Stimulated activated CD4-positive, alpha-beta T cell treated with anti-CD3 and anti-CD28 coated beads, Interleukin-1b, Interleukin-23, amount 100 ng/mL, for 24 hours (primary cell): ENCODE results near the gene ALX4.
A peak's percentile ranks its signal among the peaks of the same experiment; 100 is the strongest.

Experiments
- DNase-seq, 4 experiments: peaks; one replicate each; pipeline ENCODE4 v3.0.0-alpha.2; 2020; ENCODE audit warnings: low read depth in 4 of 4, low spot score in 1 of 4

Gene ALX4

DNA sequence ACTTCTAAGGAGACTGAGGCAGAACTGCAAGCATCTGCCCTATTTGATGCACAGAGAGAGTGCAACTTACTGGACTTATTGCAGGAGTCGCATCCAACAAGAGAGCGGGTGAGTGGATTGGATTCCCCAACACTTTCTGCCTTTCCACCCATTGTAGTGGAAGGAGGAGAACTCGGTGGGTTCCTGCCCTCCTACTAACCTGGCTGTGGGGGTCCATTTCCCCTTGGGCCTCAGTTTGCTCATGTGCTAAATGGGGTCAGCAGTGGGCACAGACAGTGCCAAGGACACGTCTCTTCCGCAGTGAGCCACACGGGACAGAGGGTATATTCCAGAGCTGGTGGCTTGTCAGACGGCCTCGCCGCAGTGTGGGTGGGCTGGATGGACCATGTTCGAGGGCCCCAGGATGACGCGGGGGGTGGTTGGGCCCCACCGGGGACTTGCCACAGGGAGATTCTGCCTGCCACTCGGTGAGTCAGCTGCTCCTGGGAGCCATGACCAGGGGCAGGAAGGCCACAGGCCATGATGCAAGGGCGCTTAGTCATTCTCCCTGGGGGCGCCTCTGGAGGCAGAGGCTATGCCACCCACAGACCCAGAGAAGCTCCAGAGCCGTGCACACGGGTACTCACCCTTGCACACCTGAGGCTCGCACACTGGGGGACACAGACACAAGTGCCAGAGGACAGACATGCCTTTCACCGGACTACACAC lies 8.2 kb downstream of the ALX4 start:
- no peak for DNase-seq

GRCh38 chr11:44300844-44301563 lies 8.9 kb downstream of the ALX4 start:
- no peak for DNase-seq

- DNase-seq: no peak
These were observed 11.1 kb downstream of the ALX4 start for GRCh38 chr11:44298862-44299261.

DNA sequence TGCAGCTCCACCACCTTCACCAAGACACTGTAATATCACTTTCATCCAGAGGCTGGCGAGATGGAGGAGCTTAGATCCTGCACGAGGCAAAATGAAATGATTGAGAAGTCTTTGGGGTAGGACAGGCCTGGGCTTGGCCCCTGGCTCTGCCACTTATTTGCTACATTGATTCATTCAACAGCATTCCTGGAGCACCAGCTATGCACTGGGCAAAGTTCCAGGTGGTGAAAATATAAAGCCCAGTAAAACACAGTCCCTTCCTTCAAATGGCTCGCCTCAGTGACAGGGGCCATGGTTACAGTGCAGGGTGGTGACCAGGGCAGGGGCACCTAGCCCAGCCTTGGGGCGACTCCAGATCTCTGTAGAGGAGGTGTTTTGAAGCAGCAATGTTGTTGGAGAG lies 19.7 kb downstream of the ALX4 start:
- DNase-seq: no peak

GRCh38 chr11:44288133-44288526 lies 21.8 kb downstream of the ALX4 start:
- no peak for DNase-seq

DNA sequence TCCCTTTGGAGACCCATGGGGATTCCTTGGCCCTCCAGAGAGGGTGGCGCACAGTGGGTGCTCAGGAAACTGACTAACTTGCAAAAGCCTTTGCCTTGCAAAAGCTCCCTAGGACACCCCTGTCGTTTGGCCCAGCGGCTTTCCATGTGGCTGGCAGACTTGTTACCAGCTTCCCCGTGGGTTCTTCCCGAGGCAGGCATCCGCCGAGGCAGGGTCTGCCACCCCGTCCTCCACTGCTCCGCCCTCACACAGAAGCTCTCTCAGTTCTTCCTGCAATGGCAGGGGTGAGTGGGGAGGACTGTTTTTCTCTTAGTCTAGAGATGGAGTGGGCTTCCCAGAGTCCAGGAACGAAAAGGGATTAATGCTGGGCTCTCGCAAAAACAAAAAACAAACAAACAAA lies 23.0 kb downstream of the ALX4 start:
- no peak for DNase-seq

DNA sequence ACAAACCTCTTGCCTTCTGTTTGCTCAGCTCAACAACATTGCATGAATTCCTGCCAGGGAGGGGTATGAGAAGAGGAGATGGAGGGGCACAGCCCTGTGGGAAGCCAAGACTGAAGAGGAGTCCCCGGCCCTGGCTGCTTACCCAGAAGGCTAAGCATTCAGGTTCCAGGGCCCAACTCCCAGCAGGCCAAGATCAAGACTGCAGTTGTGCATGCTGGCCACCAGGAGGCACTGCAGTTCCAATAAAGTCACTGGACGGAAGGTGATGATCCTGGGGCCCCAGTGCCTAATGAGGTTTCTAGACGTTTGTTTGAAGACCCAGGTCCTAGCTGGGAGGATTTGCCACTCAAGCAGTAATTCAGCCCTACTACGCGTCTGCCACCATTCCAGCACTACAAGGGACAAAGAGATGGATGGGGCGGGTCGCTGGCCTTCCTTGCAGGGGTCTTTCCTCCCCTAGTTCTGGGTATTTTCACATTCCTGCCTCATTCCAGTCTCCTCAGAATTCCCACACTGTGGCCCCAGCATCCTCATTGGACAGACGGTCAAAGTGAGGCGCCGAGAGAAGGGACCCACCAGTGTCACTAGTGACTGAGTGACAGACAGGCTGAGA lies 23.6 kb downstream of the ALX4 start:
- peak; percentile 20 to 39 (median 33) for DNase-seq

DNA sequence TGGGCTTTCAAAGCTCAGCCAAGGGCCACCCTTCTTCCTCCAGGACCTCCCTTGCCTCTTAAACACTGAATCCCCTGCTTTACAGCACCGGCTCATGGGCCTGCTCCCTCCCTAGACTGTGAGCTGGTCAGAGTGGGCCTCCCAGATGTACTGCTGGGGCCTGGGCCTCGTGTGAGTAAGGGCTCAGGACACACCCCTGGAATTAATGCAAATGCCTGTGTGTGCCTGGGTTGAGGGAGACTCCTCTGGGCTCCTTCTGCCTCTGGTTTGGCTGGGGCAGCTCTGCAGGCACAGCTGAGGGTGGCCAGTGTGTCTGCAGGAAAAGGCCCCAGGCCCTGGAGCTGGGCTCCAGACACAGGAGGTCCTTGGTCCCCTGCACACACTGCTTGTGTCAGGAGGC lies 24.2 kb downstream of the ALX4 start:
- no peak for DNase-seq

GRCh38 chr11:44282620-44283019 lies 27.3 kb downstream of the ALX4 start:
- no peak for DNase-seq

DNA sequence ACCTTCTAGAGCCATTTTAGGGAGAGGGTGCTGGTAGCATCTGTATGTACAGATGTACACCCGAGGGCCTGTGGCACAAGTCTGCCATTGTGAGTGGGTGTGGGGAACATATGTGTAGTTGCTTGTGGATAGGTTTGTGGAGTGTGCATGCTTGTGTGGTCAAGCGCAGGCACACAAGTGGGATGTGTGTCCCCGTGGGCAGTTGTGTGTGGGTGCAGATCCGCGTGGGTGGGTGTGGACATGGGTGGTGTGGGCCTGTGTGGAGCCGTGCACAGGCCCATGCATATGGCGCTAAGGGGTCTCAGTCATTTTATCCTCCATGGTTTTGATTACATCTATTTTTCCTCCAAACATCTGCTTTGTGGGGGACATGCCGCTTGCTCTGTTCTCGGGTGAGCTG lies 28.8 kb downstream of the ALX4 start:
- DNase-seq: no peak

GRCh38 chr11:44280257-44280656 lies 29.7 kb downstream of the ALX4 start:
- no peak for DNase-seq

DNA sequence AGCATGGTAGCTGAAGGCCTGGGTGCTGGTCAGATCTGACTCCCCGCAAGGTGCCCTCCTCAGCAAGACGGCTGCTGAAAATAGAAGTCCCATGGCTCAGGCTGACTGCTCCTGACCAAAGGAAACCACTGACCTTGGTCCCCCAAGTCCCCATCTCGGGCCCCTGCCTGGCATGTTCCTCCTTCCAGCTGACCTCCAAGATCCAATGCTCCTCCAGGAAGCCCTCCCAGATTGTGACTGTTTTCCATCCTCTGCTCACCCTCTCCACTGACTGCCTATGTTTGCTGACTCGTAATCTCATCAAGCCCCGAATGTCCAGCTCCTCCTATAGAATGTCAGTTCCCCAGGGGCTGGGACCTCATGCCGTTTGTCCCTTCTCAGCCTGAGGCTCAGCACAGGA lies 30.5 kb downstream of the ALX4 start:
- DNase-seq: no peak

GRCh38 chr11:44277196-44278090 lies 32.5 kb downstream of the ALX4 start:
- DNase-seq: no peak

DNA sequence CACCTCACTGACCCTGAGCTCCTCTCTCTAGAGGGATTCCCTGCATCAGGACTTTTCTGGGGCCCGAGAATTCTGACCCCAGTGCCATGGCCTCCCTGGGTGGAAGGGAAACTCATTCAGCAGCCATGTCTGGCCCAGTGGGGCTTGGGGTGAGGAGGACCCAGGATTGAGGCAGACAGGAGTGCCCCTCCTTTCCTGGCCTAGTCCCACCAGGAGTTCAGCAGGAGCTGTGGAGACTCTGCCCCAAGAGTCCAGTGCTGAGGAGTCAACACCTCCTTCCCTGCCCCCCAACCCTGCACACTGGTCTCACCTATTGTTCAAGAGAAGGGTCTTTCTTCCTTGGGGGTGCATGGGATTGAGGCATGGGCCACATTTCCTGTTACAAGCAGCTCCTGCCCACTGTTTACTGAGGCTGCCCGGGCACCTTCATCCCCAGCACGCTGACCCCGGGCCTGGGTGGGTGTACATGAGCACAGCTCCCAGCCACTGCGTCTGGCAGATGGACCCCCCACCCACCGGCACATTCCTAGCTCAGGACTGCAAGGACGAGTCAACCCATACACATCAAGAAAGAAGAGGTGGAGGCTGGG lies 33.9 kb downstream of the ALX4 start:
- no peak for DNase-seq

DNA sequence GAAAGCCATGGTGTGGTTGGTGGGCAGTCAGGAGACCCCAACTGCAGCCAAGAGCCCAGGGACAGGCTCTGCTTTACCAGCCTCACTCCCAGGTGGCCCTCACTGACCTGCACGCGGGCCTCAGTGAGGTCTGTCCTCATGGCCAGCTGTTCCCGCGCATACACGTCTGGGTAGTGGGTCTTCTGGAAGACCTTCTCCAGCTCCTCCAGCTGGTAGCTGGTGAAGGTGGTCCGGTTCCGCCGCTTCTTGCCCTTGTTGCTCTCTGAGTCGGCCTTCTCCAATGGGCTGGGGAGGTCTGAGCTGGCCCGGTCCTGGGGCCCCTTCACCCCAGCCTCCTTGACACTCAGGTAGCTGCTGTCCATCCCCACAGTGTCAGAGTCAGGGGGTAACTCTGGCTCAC lies 34.7 kb downstream of the ALX4 start:
- no peak for DNase-seq

DNA sequence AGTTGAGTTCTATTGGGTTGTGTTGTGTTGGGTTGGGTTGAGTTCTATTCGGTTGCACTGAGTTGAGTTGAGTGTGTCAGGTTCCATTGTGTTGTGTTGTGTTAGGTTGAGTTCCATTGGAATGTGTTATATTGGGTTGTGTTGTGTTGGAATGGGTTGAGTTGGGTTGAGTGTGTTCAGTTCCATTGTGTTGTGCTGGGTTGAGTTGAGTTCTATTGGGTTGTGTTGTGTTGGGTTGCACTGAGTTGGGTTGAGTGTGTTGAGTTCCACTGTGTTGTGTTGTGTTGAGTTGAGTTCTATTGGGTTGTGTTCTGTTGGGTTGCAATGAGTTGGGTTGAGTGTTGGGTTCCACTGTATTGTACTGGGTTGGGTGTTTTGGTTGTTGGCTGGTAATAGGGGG lies 35.5 kb downstream of the ALX4 start:
- no peak for DNase-seq

DNA sequence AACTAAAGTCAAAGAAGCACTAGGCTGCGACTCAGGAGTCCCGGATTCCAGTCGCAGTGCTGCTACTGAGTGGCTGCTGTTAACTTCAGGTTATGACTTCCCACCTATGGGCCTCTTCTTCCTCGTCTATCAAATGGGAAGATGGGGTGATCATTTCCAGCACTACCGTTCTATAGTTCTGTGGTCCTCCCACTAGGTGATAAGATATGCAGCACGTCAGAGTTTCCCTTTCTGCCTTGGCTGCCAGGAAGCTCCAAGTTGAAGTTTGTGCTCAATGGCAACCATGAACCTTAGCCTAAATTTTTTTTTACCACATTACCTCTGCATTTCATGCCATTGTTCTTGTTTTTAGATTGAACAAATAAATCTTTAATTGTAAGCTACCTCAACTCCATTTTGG lies 38.7 kb downstream of the ALX4 start:
- no peak for DNase-seq

GRCh38 chr11:44270403-44271273 lies 39.3 kb downstream of the ALX4 start:
- no peak for DNase-seq

GRCh38 chr11:44269369-44270351 lies 40.3 kb downstream of the ALX4 start:
- no peak for DNase-seq
